Thyroid gland (tissue), 4 donors: ENCODE results near the gene COL4A1.

Source experiments
- CTCF ChIP-seq, 6 experiments: fragments of 200-600 bp in 3 of 6; fragments of 450-650 bp in 3 of 6; sonication (generic) in 3 of 6; IDR thresholded peaks; one replicate each; pipeline ENCODE4 v1.5.1; 2016 to 2019; ENCODE audit warnings: antibody characterized with exemption in 6 of 6, mild to moderate bottlenecking in 2 of 6, inconsistent platforms in 1 of 6, moderate library complexity in 1 of 6
- POLR2A ChIP-seq, 2 donors: fragments of 450-650 bp; IDR thresholded peaks; one replicate each; pipeline ENCODE4 v1.6.1; 2017; ENCODE audit warnings: antibody characterized with exemption in 2 of 2, mild to moderate bottlenecking in 2 of 2, moderate library complexity in 1 of 2

- TF ChIP-seq CTCF (IDR thresholded peaks at IDR 0.05) (no peak), POLR2A (IDR thresholded peaks at IDR 0.05) (no peak)
Measured at GRCh38 chr13:110125157-110125556, 181.8 kb downstream of the COL4A1 start.
